GM18868 (cell line): ENCODE measurements around the gene FBXL7.

ENCODE experiments used
- ATAC-seq: cut with Tn5 transposase; IDR thresholded peaks from one replicate; pipeline ENCODE4 v1.9.1; 2021; ENCODE audit warnings: mild to moderate bottlenecking, moderate library complexity; ENCODE audit not compliant: unreplicated experiment

The FBXL7 gene

GRCh38 chr5:15499528-15500324 lies at the start of gene FBXL7:
Gene FBXL7, plus strand, starts transcription at chr5:15500180.
- peak; percentile 67 for ATAC-seq

- ATAC-seq, result no peak
Observed at GRCh38 chr5:15450473-15450872, 49.5 kb upstream of the FBXL7 start.

GRCh38 chr5:15450949-15451348 lies 49.0 kb upstream of the FBXL7 start:
- no peak for ATAC-seq

GRCh38 chr5:15452030-15452429 lies 48.0 kb upstream of the FBXL7 start:
- no peak for ATAC-seq

GRCh38 chr5:15452781-15453180 lies 47.2 kb upstream of the FBXL7 start:
- ATAC-seq, result no peak

- ATAC-seq, result no peak
Observed at GRCh38 chr5:15459200-15459599, 40.8 kb upstream of the FBXL7 start.

GRCh38 chr5:15463231-15463980 lies 36.6 kb upstream of the FBXL7 start:
- ATAC-seq, result no peak

GRCh38 chr5:15472116-15472515 lies 27.9 kb upstream of the FBXL7 start:
- ATAC-seq, result no peak

- ATAC-seq, result no peak
Observed at GRCh38 chr5:15474143-15474719, 25.7 kb upstream of the FBXL7 start.

GRCh38 chr5:15475367-15475766 lies 24.6 kb upstream of the FBXL7 start:
- ATAC-seq, result no peak

- ATAC-seq, result no peak
Observed at GRCh38 chr5:15476977-15477376, 23.0 kb upstream of the FBXL7 start.

- ATAC-seq, result no peak
Observed at GRCh38 chr5:15480436-15480835, 19.5 kb upstream of the FBXL7 start.

GRCh38 chr5:15483351-15484097 lies 16.5 kb upstream of the FBXL7 start:
- no peak for ATAC-seq

GRCh38 chr5:15487228-15487627 lies 12.8 kb upstream of the FBXL7 start:
- ATAC-seq, result peak; percentile 83

- no peak for ATAC-seq
Observed at GRCh38 chr5:15489571-15490235, 10.3 kb upstream of the FBXL7 start.

- no peak for ATAC-seq
Observed at GRCh38 chr5:15492545-15492944, 7.4 kb upstream of the FBXL7 start.

- no peak for ATAC-seq
Observed at GRCh38 chr5:15493501-15493900, 6.5 kb upstream of the FBXL7 start.

- no peak for ATAC-seq
Observed at GRCh38 chr5:15495026-15495425, 5.0 kb upstream of the FBXL7 start.

GRCh38 chr5:15496886-15497285 lies 3.1 kb upstream of the FBXL7 start:
- ATAC-seq, result no peak

GRCh38 chr5:15500325-15501001 lies 483 bp downstream of the FBXL7 start:
- peak; percentile 27 for ATAC-seq
